Caco-2 (cell line): ENCODE measurements around the gene SEMA3C. TPM values are rescaled to one million over a fixed set of nuclear protein-coding genes. Genes with fewer than 3 reads are reported as not detected.

Experiments used
- BruUV-seq: library from RNA; stranded (reverse); fragments of 400-500 nt; replicated peaks from 2 replicates; lab custom pipeline; 2021; lab: Mats Ljungman, UMichigan
- CTCF ChIA-PET: fragments of 300-600 bp; sonication (Branson Sonifier 250); formaldehyde crosslinking; loops from one replicate; lab custom pipeline; 2022; ENCODE audit warnings: antibody characterized with exemption; lab: Charles Lee
- POLR2A ChIA-PET: fragments of 300-600 bp; sonication (Branson Sonifier 250); formaldehyde crosslinking; loops from one replicate; lab custom pipeline; 2022; ENCODE audit warnings: antibody characterized with exemption; lab: Charles Lee
- DNase-seq, 2 experiments: peaks; one replicate each; pipeline versions ENCODE4 v3.0.0 to v3.0.0-alpha.2; 2020 to 2022
- H3K27me3 ChIP-seq: replicated peaks from 2 replicates; pipeline ENCODE4 v1.6.0; 2011; ENCODE audit warnings: low read length; ENCODE audit not compliant: control insufficient read depth, insufficient read depth
- H3K36me3 ChIP-seq: 2 replicates; pipeline ENCODE4 v1.5.1; 2011; ENCODE audit warnings: low read length; ENCODE audit not compliant: control insufficient read depth, insufficient read depth
- H3K4me1 ChIP-seq: fragments of 250-450 bp; sonication (Bioruptor Pico); 2 replicates; pipeline ENCODE4 v1.5.1; 2020; ENCODE audit warnings: mild to moderate bottlenecking
- H3K4me3 ChIP-seq: 2 replicates; pipeline ENCODE4 v1.5.1; 2011; ENCODE audit warnings: low read depth, mild to moderate bottlenecking, control low read depth, low read length
- H3K9me3 ChIP-seq: fragments of 250-450 bp; sonication (Bioruptor Pico); 2 replicates; pipeline ENCODE4 v1.5.1; 2020; ENCODE audit warnings: mild to moderate bottlenecking, moderate library complexity
- H3K27ac Mint-ChIP-seq: one replicate; pipeline ENCODE4 v1.8.0; 2022; ENCODE audit warnings: mixed read lengths; ENCODE audit not compliant: unreplicated experiment
- H3K27me3 Mint-ChIP-seq: one replicate; pipeline ENCODE4 v1.8.0; 2022; ENCODE audit warnings: mixed read lengths; ENCODE audit not compliant: insufficient read depth, unreplicated experiment
- H3K36me3 Mint-ChIP-seq: one replicate; pipeline ENCODE4 v1.8.0; 2022; ENCODE audit warnings: mild to moderate bottlenecking, mixed read lengths; ENCODE audit not compliant: insufficient read depth, unreplicated experiment
- H3K4me1 Mint-ChIP-seq: one replicate; pipeline ENCODE4 v1.8.0; 2022; ENCODE audit warnings: low read depth, mixed read lengths; ENCODE audit not compliant: unreplicated experiment
- H3K4me3 Mint-ChIP-seq: one replicate; pipeline ENCODE4 v1.8.0; 2022; ENCODE audit warnings: mild to moderate bottlenecking, moderate library complexity, mixed read lengths; ENCODE audit not compliant: unreplicated experiment
- H3K9me3 Mint-ChIP-seq: one replicate; pipeline ENCODE4 v1.8.0; 2022; ENCODE audit warnings: mixed read lengths; ENCODE audit not compliant: unreplicated experiment
- intact Hi-C: fragments of 100-400 bp; cut with micrococcal nuclease; formaldehyde crosslinking; loops from one replicate; pipeline ENCODE4 v1.10.0; 2022; ENCODE audit not compliant: unreplicated experiment
- total RNA-seq: library from RNA; stranded (reverse); gene quantifications from 2 replicates; pipeline ENCODE4 v1.2.3, GENCODE V29; 2022
- TF ChIP-seq, protein P1 (sequence below), 2 experiments: fragments of 200-600 bp in 1 of 2; IDR thresholded peaks; 1 replicate in 1 of 2; 2 replicates in 1 of 2; pipeline versions ENCODE4 v1.5.1 to v1.8.0; 2011 to 2022; ENCODE audit warnings: antibody characterized with exemption in 1 of 2, control low read depth in 1 of 2, inconsistent platforms in 1 of 2, low read depth in 1 of 2, low read length in 1 of 2, mild to moderate bottlenecking in 1 of 2, moderate library complexity in 1 of 2; ENCODE audit not compliant: insufficient read depth in 1 of 2, severe bottlenecking in 1 of 2, unreplicated experiment in 1 of 2

SEMA3C gene
- total RNA-seq, 1 experiment from 2014 or later: 25.8 TPM

DNA sequence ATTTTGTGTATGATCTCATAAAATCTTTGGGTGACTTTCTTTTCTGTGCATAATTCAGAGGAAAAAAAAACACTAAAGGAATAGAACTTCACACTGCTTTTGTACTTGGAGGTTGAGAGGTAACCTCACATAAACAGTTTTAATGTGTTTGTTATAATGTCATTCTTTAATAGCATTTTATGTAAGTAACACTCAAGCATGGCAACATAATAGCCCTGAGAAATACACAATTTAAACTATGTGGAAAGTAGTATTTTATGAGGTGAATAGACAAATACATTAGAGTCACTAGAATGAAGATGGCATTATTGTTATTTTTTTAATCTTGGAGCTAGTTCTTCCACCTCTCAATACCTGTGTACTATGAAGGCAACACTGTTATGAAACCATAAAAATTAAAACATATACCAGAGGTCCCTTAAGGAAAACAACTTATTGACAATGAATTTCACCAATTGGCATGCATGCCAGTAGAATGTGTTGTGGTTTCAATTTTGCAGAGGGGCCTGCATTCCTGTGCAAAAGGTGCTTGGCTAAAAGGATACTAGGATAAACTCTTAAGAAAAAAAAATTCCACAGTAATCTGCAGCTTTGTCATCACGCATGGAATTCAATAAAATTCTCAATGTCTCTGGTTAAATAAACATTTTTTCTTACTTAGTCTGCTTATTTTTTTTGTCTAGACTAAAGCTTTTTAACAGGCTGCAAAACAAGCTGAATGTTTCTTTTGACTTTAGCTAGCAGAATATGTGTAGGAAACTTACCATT is 177.9 kb downstream of the SEMA3C start:
- ChIA-PET POLR2A (no interaction called here), CTCF (no interaction called here)
- Mint-ChIP-seq H3K4me1 (no peaks in the 10 kb centered on the region), H3K36me3 (peaks cover 8% of the 10 kb centered on the region), H3K9me3 (no peaks in the 10 kb centered on the region), H3K27me3 (no peaks in the 10 kb centered on the region), H3K4me3 (no peak overlapping the region), H3K27ac (no peak overlapping the region)
- Histone ChIP-seq H3K4me1 (no peaks in the 10 kb centered on the region), H3K9me3 (no peaks in the 10 kb centered on the region), H3K4me3 (no peak overlapping the region), H3K27me3 (no peaks in the 10 kb centered on the region), H3K36me3 (no peaks in the 10 kb centered on the region)
- DNase-seq: no peak
- BruUV-seq: no TSS peak
- TF ChIP-seq, protein P1, sequence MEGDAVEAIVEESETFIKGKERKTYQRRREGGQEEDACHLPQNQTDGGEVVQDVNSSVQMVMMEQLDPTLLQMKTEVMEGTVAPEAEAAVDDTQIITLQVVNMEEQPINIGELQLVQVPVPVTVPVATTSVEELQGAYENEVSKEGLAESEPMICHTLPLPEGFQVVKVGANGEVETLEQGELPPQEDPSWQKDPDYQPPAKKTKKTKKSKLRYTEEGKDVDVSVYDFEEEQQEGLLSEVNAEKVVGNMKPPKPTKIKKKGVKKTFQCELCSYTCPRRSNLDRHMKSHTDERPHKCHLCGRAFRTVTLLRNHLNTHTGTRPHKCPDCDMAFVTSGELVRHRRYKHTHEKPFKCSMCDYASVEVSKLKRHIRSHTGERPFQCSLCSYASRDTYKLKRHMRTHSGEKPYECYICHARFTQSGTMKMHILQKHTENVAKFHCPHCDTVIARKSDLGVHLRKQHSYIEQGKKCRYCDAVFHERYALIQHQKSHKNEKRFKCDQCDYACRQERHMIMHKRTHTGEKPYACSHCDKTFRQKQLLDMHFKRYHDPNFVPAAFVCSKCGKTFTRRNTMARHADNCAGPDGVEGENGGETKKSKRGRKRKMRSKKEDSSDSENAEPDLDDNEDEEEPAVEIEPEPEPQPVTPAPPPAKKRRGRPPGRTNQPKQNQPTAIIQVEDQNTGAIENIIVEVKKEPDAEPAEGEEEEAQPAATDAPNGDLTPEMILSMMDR (IDR thresholded peaks at IDR 0.05; ENCODE audit: insufficient read depth in 1 of 2, low read depth in 1 of 2, low read length in 1 of 2, severe bottlenecking in 1 of 2, unreplicated experiment in 1 of 2): no peak
- intact Hi-C loops: no loop called here

DNA sequence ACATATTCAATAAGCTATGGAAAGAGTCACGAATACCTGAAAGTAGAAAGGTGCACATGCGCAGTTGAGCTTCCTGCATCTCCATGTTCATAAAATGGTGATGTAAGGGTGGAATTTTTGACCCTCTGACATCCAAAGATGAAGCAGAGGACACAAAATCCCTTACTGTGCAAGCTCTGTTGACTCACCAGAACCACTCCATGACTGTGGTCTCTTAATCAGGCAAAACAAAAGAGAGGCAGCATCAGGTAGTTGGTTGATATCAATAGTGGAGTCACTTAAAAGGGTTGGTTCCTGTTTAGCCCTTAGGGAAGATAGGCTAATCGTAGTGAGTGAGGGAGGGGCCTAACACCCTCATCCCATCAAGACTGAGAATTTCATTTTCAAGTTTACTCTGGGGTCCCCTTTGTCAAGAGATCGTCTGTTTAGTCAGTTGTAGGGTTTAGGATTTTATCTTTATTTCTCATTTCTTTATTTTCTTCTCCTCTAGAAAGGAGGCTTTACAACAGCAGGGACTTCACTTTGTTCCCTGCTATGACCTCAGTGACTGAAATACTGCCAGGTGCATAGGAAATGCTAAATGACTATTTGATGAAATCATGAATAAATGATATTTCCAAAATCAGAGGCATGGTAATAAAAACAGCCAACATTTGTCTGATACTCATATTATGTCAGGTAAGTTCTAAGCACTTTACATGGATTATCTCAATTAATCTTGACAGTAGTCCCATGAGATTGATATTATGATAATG is 182.3 kb downstream of the SEMA3C start:
- Mint-ChIP-seq H3K27ac (no peak overlapping the region), H3K9me3 (peaks cover 24% of the 10 kb centered on the region), H3K27me3 (no peaks in the 10 kb centered on the region), H3K36me3 (no peaks in the 10 kb centered on the region), H3K4me3 (no peak overlapping the region), H3K4me1 (peaks cover 6% of the 10 kb centered on the region)
- ChIA-PET POLR2A (no interaction called here), CTCF (interaction anchor here (0.8 kb wide), 1 partner anchor 33 kb away, joined by 3 read pairs; no protein-coding TSS in a partner anchor)
- Histone ChIP-seq H3K4me1 (no peaks in the 10 kb centered on the region), H3K9me3 (no peaks in the 10 kb centered on the region), H3K4me3 (no peak overlapping the region), H3K36me3 (no peaks in the 10 kb centered on the region), H3K27me3 (no peaks in the 10 kb centered on the region)
- BruUV-seq: no TSS peak
- TF ChIP-seq, protein P1 (IDR thresholded peaks at IDR 0.05; ENCODE audit: insufficient read depth in 1 of 2, low read depth in 1 of 2, low read length in 1 of 2, severe bottlenecking in 1 of 2, unreplicated experiment in 1 of 2): no peak
- intact Hi-C loops: no loop called here
- DNase-seq: no peak

DNA sequence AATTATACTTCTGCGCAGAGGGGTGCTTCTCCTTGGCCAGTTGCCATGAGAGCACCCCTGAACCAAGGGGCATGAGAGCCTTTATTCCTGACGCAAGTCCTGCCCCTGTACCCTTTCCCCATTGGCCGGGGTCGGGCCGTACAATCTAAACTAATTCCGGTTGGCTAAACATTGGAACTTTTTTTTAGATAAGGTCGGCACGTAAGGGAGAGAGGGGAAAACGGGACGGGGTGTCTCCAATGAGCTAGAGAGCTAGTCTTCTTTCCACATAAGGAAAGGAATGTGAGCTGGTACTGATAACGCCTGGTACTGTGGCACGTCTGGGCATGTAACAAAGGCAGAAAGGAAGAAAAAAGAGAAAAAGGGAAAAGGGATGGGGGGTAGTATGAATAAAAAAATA is 183.5 kb downstream of the SEMA3C start:
- peaks cover 7% of the 10 kb centered on the region for H3K4me1 Mint-ChIP-seq
- Histone ChIP-seq H3K36me3 (no peaks in the 10 kb centered on the region), H3K9me3 (no peaks in the 10 kb centered on the region), H3K4me3 (no peak overlapping the region), H3K4me1 (0 out of 2 replicates have a peak, but pooled peaks cover 4% of the 10 kb centered on the region), H3K27me3 (no peaks in the 10 kb centered on the region)
- DNase-seq: no peak
- CTCF ChIA-PET: no interaction called here
- no peak overlapping the region for H3K27ac Mint-ChIP-seq
- no peaks in the 10 kb centered on the region for H3K27me3 Mint-ChIP-seq
- H3K36me3 Mint-ChIP-seq: no peaks in the 10 kb centered on the region
- BruUV-seq: no TSS peak
- TF ChIP-seq, protein P1 (IDR thresholded peaks at IDR 0.05; ENCODE audit: insufficient read depth in 1 of 2, low read depth in 1 of 2, low read length in 1 of 2, severe bottlenecking in 1 of 2, unreplicated experiment in 1 of 2): no peak
- H3K4me3 Mint-ChIP-seq: no peak overlapping the region
- intact Hi-C loops: no loop called here
- H3K9me3 Mint-ChIP-seq: peaks cover 24% of the 10 kb centered on the region
- POLR2A ChIA-PET: no interaction called here
